NCI-H526 (cell line): ENCODE measurements around the gene BLTP1.

Experiments
- DNase-seq, 2 experiments: peaks; one replicate each; lab custom pipeline; 2025; lab: John Stamatoyannopoulos, UW

The BLTP1 gene

DNA sequence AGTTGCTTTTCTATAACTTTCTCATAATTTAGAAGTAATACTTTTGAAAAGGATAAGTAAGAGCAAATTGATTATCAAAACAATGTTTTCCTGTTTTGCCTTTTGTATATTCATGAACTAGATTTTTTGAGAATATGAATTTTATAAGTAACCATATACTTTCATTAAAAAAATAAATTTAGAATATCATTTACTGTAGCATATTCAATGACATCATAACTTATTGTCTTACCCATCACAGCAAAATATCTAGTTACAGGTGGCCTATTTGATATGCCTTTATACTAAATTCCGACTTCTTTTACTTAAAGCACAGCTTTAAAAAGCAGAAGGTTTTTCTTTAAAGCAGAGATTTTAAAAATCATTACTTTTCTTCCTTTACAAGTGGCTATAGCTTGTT, 20.1 kb downstream of the BLTP1 start:
- DNase-seq, result no peak

DNA sequence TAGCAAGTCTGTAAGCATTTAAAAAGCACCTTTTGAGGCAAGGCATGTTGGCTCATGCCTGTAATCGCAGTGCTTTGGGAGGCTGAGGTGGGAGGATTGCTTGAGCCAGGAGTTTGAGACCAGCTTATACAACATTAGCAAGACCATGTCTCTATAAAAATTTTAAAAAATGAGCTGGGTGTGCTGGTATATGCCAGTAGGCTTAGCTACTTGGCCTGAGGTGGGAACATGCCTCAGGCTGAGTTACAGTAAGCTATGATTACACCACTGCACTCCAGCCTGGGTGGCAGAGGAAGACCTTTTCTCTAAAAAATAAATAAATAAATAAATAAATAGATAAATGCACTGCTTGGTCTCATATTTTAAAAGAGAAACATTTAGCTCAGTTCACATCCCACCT, 26.8 kb downstream of the BLTP1 start:
- DNase-seq, result no peak

DNA sequence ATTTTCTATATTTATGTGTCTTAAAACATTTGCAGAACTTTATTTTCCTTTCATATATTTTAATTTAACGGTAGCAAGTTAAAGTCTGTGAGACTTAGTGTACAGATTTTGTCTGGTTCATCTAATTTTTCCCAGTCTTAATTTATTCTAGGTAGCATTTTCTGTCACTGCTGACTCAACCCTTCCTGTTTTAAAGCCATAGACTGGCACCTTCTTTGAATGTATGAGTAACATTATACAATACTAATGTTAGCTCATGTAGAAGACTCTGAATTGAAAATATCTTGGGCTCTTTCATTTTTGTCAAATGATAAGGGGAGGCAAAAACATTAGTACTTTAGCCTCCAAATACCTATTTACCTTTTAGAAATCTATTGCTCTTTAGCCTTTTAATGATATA, 43.6 kb downstream of the BLTP1 start:
- DNase-seq, result no peak
